ENCODE results near the gene C22orf15. TPM values are rescaled to one million over a fixed set of nuclear protein-coding genes. Genes with fewer than 3 reads are reported as not detected.

C22orf15 gene
- total and polyA plus RNA-seq, 2 donors (not counting 3 experiments of a cell fraction or from before 2014, with no cell fraction given), result 0.86 TPM; not detected in 1

GRCh38 chr22:23743303-23743705 lies 19.5 kb upstream of the C22orf15 start:
- BruUV-seq (replicated peaks), result no TSS peak
- intact Hi-C loops (cut with micrococcal nuclease) (no loop called here), dilution Hi-C loops (cut with MboI; ENCODE audit: extremely low pct_ligation_motif_present, low sequenced_read_pairs) (no loop called here)
- Histone ChIP-seq H3K4me2 (ENCODE audit: insufficient read depth, low read length) (no peak overlapping the region), H4K20me1 (replicated peaks; ENCODE audit: control insufficient read depth, extremely low read depth, insufficient read depth, low read length) (no peaks in the 10 kb centered on the region), H3K36me3 (ENCODE audit: control insufficient read depth in 2 of 2, extremely low read depth in 1 of 2, insufficient read depth in 2 of 2, low read length in 2 of 2) (peaks cover 5 to 23% of the 10 kb centered on the region in 2 experiments), H3K4me3 (replicated peaks in 1 of 3; ENCODE audit: insufficient read depth in 1 of 3, low read depth in 1 of 3, low read length in 3 of 3) (no peak overlapping the region), H3K27me3 (ENCODE audit: control insufficient read depth in 2 of 2, insufficient read depth in 2 of 2, low read length in 2 of 2) (no peaks in the 10 kb centered on the region), H3K9me1 (replicated peaks; ENCODE audit: control insufficient read depth, extremely low read depth, insufficient read depth, low read length) (no peaks in the 10 kb centered on the region), H3K79me2 (ENCODE audit: control insufficient read depth, insufficient read depth, low read length) (no peaks in the 10 kb centered on the region), H3K9me3 (replicated peaks; ENCODE audit: control insufficient read depth, insufficient read depth, low read length) (no peaks in the 10 kb centered on the region), H3K27ac (ENCODE audit: insufficient read depth, low read depth, low read length) (no peak overlapping the region), H3K9ac (replicated peaks; ENCODE audit: extremely low read depth, insufficient read depth, low read length) (no peak overlapping the region), H3K4me1 (ENCODE audit: control insufficient read depth, extremely low read depth, insufficient read depth, low read length) (no peaks in the 10 kb centered on the region), H2AFZ (ENCODE audit: low read depth, low read length) (no peak overlapping the region)
- CTCF ChIA-PET, result interaction anchor here (2.0 kb wide), 1 partner anchor 106 kb away, joined by 5 read pairs; no protein-coding TSS in a partner anchor
- TF ChIP-seq MAX (IDR thresholded peaks at IDR 0.05; ENCODE audit: insufficient read depth, insufficient read length) (no peak), FOS (IDR thresholded peaks at IDR 0.05; ENCODE audit: borderline replicate concordance, insufficient read depth, low read length) (no peak), EZH2 (IDR thresholded peaks at IDR 0.05; ENCODE audit: borderline replicate concordance, low read depth, low read length, severe bottlenecking) (no peak), JUN (IDR thresholded peaks at IDR 0.05; ENCODE audit: borderline replicate concordance, insufficient read depth, insufficient read length, low read depth) (no peak), POLR2AphosphoS5 (IDR thresholded peaks at IDR 0.05; ENCODE audit: insufficient read depth, low read depth, low read length) (no peak), MYC (IDR thresholded peaks at IDR 0.05; ENCODE audit: low read depth, low read length) (no peak)
- TF ChIP-seq, protein P1, sequence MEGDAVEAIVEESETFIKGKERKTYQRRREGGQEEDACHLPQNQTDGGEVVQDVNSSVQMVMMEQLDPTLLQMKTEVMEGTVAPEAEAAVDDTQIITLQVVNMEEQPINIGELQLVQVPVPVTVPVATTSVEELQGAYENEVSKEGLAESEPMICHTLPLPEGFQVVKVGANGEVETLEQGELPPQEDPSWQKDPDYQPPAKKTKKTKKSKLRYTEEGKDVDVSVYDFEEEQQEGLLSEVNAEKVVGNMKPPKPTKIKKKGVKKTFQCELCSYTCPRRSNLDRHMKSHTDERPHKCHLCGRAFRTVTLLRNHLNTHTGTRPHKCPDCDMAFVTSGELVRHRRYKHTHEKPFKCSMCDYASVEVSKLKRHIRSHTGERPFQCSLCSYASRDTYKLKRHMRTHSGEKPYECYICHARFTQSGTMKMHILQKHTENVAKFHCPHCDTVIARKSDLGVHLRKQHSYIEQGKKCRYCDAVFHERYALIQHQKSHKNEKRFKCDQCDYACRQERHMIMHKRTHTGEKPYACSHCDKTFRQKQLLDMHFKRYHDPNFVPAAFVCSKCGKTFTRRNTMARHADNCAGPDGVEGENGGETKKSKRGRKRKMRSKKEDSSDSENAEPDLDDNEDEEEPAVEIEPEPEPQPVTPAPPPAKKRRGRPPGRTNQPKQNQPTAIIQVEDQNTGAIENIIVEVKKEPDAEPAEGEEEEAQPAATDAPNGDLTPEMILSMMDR (IDR thresholded peaks at IDR 0.05; ENCODE audit: extremely low read depth in 1 of 2, insufficient read depth in 1 of 2, low read depth in 1 of 2, low read length in 2 of 2), result no peak
- POLR2A ChIA-PET, result no interaction called here
- DNase-seq (ENCODE audit: low read depth, low spot score) (no peak), FAIRE-seq (no peak)
